A673 (cell line): ENCODE data around the gene KRTAP22-2. TPM values are rescaled to one million over a fixed set of nuclear protein-coding genes. Genes with fewer than 3 reads are reported as not detected.

Experiments used
- BruUV-seq: library from RNA; stranded (reverse); fragments of 400-500 nt; replicated peaks from 2 replicates; lab custom pipeline; 2021; lab: Mats Ljungman, UMichigan
- CTCF ChIA-PET: fragments of 300-600 bp; sonication (Branson Sonifier 250); formaldehyde crosslinking; loops from one replicate; lab custom pipeline; 2022; ENCODE audit warnings: antibody characterized with exemption; lab: Charles Lee
- POLR2A ChIA-PET: fragments of 300-600 bp; sonication (Branson Sonifier 250); formaldehyde crosslinking; loops from one replicate; lab custom pipeline; 2022; ENCODE audit warnings: antibody characterized with exemption; ENCODE audit not compliant: low non-redundant PET; lab: Charles Lee
- DNase-seq: peaks from one replicate; pipeline ENCODE4 v3.0.0-alpha.2; 2015; ENCODE audit warnings: low spot score
- H3K27ac ChIP-seq: fragments of 200-600 bp; sonication (generic); 2 replicates; pipeline ENCODE4 v1.5.1; 2016; ENCODE audit warnings: mixed run types, low read depth, mild to moderate bottlenecking, mixed read lengths, antibody characterized with exemption, low read length; ENCODE audit not compliant: poor library complexity, severe bottlenecking
- H3K27me3 ChIP-seq: fragments of 200-600 bp; sonication (generic); replicated peaks from 2 replicates; pipeline ENCODE4 v1.6.1; 2017; ENCODE audit warnings: mixed run types, low read depth, mild to moderate bottlenecking, mixed read lengths, antibody characterized with exemption, low read length; ENCODE audit not compliant: insufficient read depth, poor library complexity
- H3K36me3 ChIP-seq: fragments of 200-600 bp; sonication (generic); 2 replicates; pipeline ENCODE4 v1.6.1; 2016; ENCODE audit warnings: mixed run types, mild to moderate bottlenecking, mixed read lengths, antibody characterized with exemption, low read length; ENCODE audit not compliant: insufficient read depth, poor library complexity, severe bottlenecking
- H3K4me1 ChIP-seq: fragments of 200-600 bp; sonication (generic); 2 replicates; pipeline ENCODE4 v1.6.1; 2017; ENCODE audit warnings: mixed run types, mild to moderate bottlenecking, mixed read lengths, antibody characterized with exemption, low read length; ENCODE audit not compliant: insufficient read depth, poor library complexity, severe bottlenecking
- H3K4me3 ChIP-seq: fragments of 200-600 bp; sonication (generic); 2 replicates; pipeline ENCODE4 v1.5.1; 2016; ENCODE audit warnings: low read depth, mixed run types, mild to moderate bottlenecking, mixed read lengths, low read length; ENCODE audit not compliant: poor library complexity, severe bottlenecking
- H3K9me3 ChIP-seq: fragments of 200-600 bp; sonication (generic); 2 replicates; pipeline ENCODE4 v1.6.1; 2016; ENCODE audit warnings: mixed run types, low read depth, mild to moderate bottlenecking, mixed read lengths, antibody characterized with exemption, low read length; ENCODE audit not compliant: poor library complexity, severe bottlenecking
- EZH2 ChIP-seq: fragments of 200-600 bp; sonication (generic); IDR thresholded peaks from 2 replicates; pipeline ENCODE4 v1.6.1; 2017; ENCODE audit warnings: borderline replicate concordance, low read depth, mild to moderate bottlenecking, mixed read lengths, antibody characterized with exemption, low read length; ENCODE audit not compliant: poor library complexity, severe bottlenecking
- intact Hi-C: fragments of 100-400 bp; cut with micrococcal nuclease; formaldehyde crosslinking; loops from one replicate; pipeline ENCODE4 v1.10.0; 2022; ENCODE audit not compliant: unreplicated experiment
- total RNA-seq: library from RNA; stranded (reverse); gene quantifications from 2 replicates; pipeline ENCODE4 v1.2.3, GENCODE V29; 2021
- TF ChIP-seq, protein P1 (sequence below): fragments of 300-800, 200-600 bp; sonication (generic); conservative IDR thresholded peaks from 2 replicates; pipeline ENCODE4 v1.5.1; 2017; ENCODE audit warnings: low read depth, mild to moderate bottlenecking, antibody characterized with exemption, low read length, moderate library complexity, mixed read lengths

The KRTAP22-2 gene
- total RNA-seq, 1 experiment from 2014 or later, result not detected

DNA sequence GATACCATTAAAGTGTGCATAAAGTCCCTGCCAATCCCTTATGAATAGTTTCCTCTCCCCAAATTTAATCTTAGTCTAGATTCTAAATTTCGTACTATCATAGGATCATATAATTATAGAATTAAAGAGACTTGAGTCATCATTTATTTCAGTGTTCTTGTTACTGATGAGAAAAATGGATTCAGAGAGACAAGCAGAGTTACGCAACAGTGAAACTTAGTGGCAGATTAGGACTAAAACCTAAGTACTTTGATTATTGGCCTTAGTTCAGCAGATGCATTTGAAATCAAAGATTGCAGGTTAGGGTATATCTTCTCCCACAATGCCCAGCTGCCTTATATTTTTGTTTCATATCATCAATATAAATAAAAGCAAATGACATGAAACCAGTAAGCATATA, 28.2 kb downstream of the KRTAP22-2 start:
- intact Hi-C loops, result no loop called here
- DNase-seq, result no peak
- no TSS peak for BruUV-seq
- POLR2A ChIA-PET, result no interaction called here
- CTCF ChIA-PET, result no interaction called here
- Histone ChIP-seq H3K27ac (no peak overlapping the region), H3K36me3 (no peaks in the 10 kb centered on the region), H3K4me1 (no peaks in the 10 kb centered on the region), H3K4me3 (no peak overlapping the region), H3K27me3 (no peaks in the 10 kb centered on the region), H3K9me3 (peaks cover 7% of the 10 kb centered on the region)
- TF ChIP-seq EZH2, result no peak
- TF ChIP-seq, protein P1, sequence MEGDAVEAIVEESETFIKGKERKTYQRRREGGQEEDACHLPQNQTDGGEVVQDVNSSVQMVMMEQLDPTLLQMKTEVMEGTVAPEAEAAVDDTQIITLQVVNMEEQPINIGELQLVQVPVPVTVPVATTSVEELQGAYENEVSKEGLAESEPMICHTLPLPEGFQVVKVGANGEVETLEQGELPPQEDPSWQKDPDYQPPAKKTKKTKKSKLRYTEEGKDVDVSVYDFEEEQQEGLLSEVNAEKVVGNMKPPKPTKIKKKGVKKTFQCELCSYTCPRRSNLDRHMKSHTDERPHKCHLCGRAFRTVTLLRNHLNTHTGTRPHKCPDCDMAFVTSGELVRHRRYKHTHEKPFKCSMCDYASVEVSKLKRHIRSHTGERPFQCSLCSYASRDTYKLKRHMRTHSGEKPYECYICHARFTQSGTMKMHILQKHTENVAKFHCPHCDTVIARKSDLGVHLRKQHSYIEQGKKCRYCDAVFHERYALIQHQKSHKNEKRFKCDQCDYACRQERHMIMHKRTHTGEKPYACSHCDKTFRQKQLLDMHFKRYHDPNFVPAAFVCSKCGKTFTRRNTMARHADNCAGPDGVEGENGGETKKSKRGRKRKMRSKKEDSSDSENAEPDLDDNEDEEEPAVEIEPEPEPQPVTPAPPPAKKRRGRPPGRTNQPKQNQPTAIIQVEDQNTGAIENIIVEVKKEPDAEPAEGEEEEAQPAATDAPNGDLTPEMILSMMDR, result no peak

- no peaks in the 10 kb centered on the region for H3K4me1 ChIP-seq
- H3K27me3 ChIP-seq, result no peaks in the 10 kb centered on the region
- H3K9me3 ChIP-seq, result peaks cover 7% of the 10 kb centered on the region
- no peaks in the 10 kb centered on the region for H3K36me3 ChIP-seq
- H3K4me3 ChIP-seq, result no peak within 1 kb of the TSS
- TF ChIP-seq EZH2, result no peak
- TF ChIP-seq, protein P1, result no peak
- intact Hi-C loops, result no loop called here
- no peak for DNase-seq
- BruUV-seq, result no TSS peak
- ChIA-PET CTCF (no interaction called here), POLR2A (no interaction called here)
- no peak within 1 kb of the TSS for H3K27ac ChIP-seq
Measured at GRCh38 chr21:30561264-30561895, 28.8 kb downstream of the KRTAP22-2 start, which contains the start of gene KRTAP19-7. TSS of gene KRTAP19-7 (minus strand) at chr21:30561314. CDS start at chr21:30561289, 25 bp downstream.

- Histone ChIP-seq H3K4me3 (no peak overlapping the region), H3K27ac (no peak overlapping the region), H3K27me3 (no peaks in the 10 kb centered on the region), H3K36me3 (no peaks in the 10 kb centered on the region), H3K4me1 (no peaks in the 10 kb centered on the region), H3K9me3 (peaks cover 2% of the 10 kb centered on the region)
- intact Hi-C loops, result no loop called here
- ChIA-PET CTCF (no interaction called here), POLR2A (no interaction called here)
- TF ChIP-seq, protein P1, result no peak
- TF ChIP-seq EZH2, result no peak
- no peak for DNase-seq
- BruUV-seq, result no TSS peak
Measured at GRCh38 chr21:30555095-30555494, 35.1 kb downstream of the KRTAP22-2 start.
